SK-N-SH (cell line): ENCODE results near the gene WWTR1. TPM values are rescaled to one million over a fixed set of nuclear protein-coding genes. Genes with fewer than 3 reads are reported as not detected.
A peak's percentile ranks its signal among the peaks of the same experiment; 100 is the strongest.

Experiments used
- CTCF ChIA-PET: fragments of 300-600, 350-600 bp; formaldehyde crosslinking; extraction: SDS; loops from one replicate; lab custom pipeline; 2021; lab: Yijun Ruan, JAX
- POLR2A ChIA-PET: fragments of 350-600 bp; sonication (Branson Sonifier 250); formaldehyde crosslinking; extraction: SDS; loops from one replicate; lab custom pipeline; 2020; ENCODE audit warnings: antibody characterized with exemption, inconsistent platforms; lab: Yijun Ruan, JAX
- DNase-seq: peaks from one replicate; pipeline ENCODE4 v3.0.0; 2012
- H2AFZ ChIP-seq: fragments of 200-600 bp; sonication (generic); 2 replicates; pipeline ENCODE4 v1.8.1; 2016; ENCODE audit warnings: antibody characterized with exemption, mild to moderate bottlenecking, low read depth
- H3F3A ChIP-seq: fragments of 200-600 bp; sonication (generic); replicated peaks from 2 replicates; pipeline ENCODE3; 2016; ENCODE audit warnings: antibody characterized with exemption, mild to moderate bottlenecking; ENCODE audit not compliant: insufficient read depth
- H3K27ac ChIP-seq, 2 experiments: fragments of 200-500 bp in 1 of 2; fragments of 200-600 bp in 1 of 2; sonication (Bioruptor generic) in 1 of 2; sonication (generic), shearing (Covaris generic) in 1 of 2; 2 replicates each; pipeline versions ENCODE4 v1.5.1 to v1.6.1; 2014 to 2016; ENCODE audit warnings: low read depth in 2 of 2, inconsistent platforms in 1 of 2, low read length in 1 of 2, mild to moderate bottlenecking in 1 of 2, mixed read lengths in 1 of 2
- H3K27me3 ChIP-seq: fragments of 200-600 bp; sonication (generic), shearing (Covaris generic); 2 replicates; pipeline ENCODE4 v1.6.1; 2016; ENCODE audit warnings: mixed run types; ENCODE audit not compliant: insufficient read depth
- H3K36me3 ChIP-seq, 2 experiments: fragments of 200-500 bp in 1 of 2; fragments of 200-600 bp in 1 of 2; sonication (Bioruptor generic) in 1 of 2; sonication (generic) in 1 of 2; replicated peaks in 1 of 2; 2 replicates each; pipeline versions ENCODE3 to v1.5.1; 2014 to 2016; ENCODE audit warnings: low read length in 1 of 2, mild to moderate bottlenecking in 1 of 2; ENCODE audit not compliant: insufficient read depth in 2 of 2, control insufficient read depth in 1 of 2
- H3K4me1 ChIP-seq, 2 experiments: fragments of 200-500 bp in 1 of 2; fragments of 200-600 bp in 1 of 2; sonication (Bioruptor generic) in 1 of 2; sonication (generic), shearing (Covaris generic) in 1 of 2; 2 replicates each; pipeline versions ENCODE4 v1.5.1 to v1.6.1; 2014 to 2016; ENCODE audit warnings: low read depth in 1 of 2, low read length in 1 of 2, mixed run types in 1 of 2; ENCODE audit not compliant: insufficient read depth in 2 of 2, control insufficient read depth in 1 of 2
- H3K4me2 ChIP-seq: fragments of 200-600 bp; sonication (generic), shearing (Covaris generic); 2 replicates; pipeline ENCODE4 v1.6.1; 2017; ENCODE audit warnings: mixed run types
- H3K4me3 ChIP-seq, 2 experiments: fragments of 200-500 bp in 1 of 2; fragments of 200-600 bp in 1 of 2; sonication (Bioruptor generic) in 1 of 2; sonication (generic), shearing (Covaris generic) in 1 of 2; 2 replicates each; pipeline versions ENCODE4 v1.5.1 to v1.8.1; 2014 to 2016; ENCODE audit warnings: low read depth in 2 of 2, inconsistent platforms in 1 of 2, low read length in 1 of 2, mild to moderate bottlenecking in 1 of 2, mixed read lengths in 1 of 2, moderate library complexity in 1 of 2
- H3K79me2 ChIP-seq: fragments of 200-600 bp; sonication (generic); 2 replicates; pipeline ENCODE4 v1.8.1; 2017; ENCODE audit warnings: mild to moderate bottlenecking; ENCODE audit not compliant: insufficient read depth
- H3K9ac ChIP-seq: fragments of 200-600 bp; sonication (generic); 2 replicates; pipeline ENCODE4 v1.6.1; 2017; ENCODE audit warnings: mixed run types
- H3K9me2 ChIP-seq: fragments of 200-600 bp; sonication (generic); 2 replicates; pipeline ENCODE4 v1.6.1; 2017; ENCODE audit warnings: mixed run types
- H3K9me3 ChIP-seq: fragments of 200-600 bp; sonication (generic); 2 replicates; pipeline ENCODE4 v1.6.1; 2017; ENCODE audit warnings: mixed run types, mild to moderate bottlenecking, moderate library complexity
- H4K20me1 ChIP-seq: fragments of 200-600 bp; sonication (generic); 2 replicates; pipeline ENCODE4 v1.6.1; 2017; ENCODE audit warnings: mild to moderate bottlenecking, mixed run types; ENCODE audit not compliant: insufficient read depth
- ELF1 ChIP-seq: IDR thresholded peaks from 2 replicates; pipeline ENCODE4 v1.4.0; 2012
- EP300 ChIP-seq, 2 experiments: IDR thresholded peaks; 2 replicates each; pipeline versions ENCODE4 v1.4.0 to v1.6.1; 2012; ENCODE audit warnings: borderline replicate concordance in 1 of 2, low read depth in 1 of 2, low read length in 1 of 2
- FOXM1 ChIP-seq: IDR thresholded peaks from 2 replicates; pipeline ENCODE4 v1.4.0; 2012; ENCODE audit warnings: low read depth, mild to moderate bottlenecking
- GATA2 ChIP-seq: sonication (generic); formaldehyde crosslinking; IDR thresholded peaks from 2 replicates; pipeline ENCODE4 v1.5.0; 2020; ENCODE audit warnings: mild to moderate bottlenecking, missing genetic modification reagents
- MAX ChIP-seq: IDR thresholded peaks from 2 replicates; pipeline ENCODE4 v1.4.0; 2012; ENCODE audit warnings: low read depth
- NFIC ChIP-seq: IDR thresholded peaks from 2 replicates; pipeline ENCODE4 v1.4.0; 2012; ENCODE audit warnings: borderline replicate concordance
- NRF1 ChIP-seq: IDR thresholded peaks from 2 replicates; pipeline ENCODE4 v1.6.1; 2012; ENCODE audit warnings: low read depth, mild to moderate bottlenecking, low read length
- PBX3 ChIP-seq: IDR thresholded peaks from 2 replicates; pipeline ENCODE4; 2012
- RAD21 ChIP-seq: IDR thresholded peaks from 2 replicates; pipeline ENCODE4 v1.6.1; 2012; ENCODE audit warnings: mild to moderate bottlenecking, low read length
- RFX5 ChIP-seq: IDR thresholded peaks from 2 replicates; pipeline ENCODE4 v1.6.1; 2012; ENCODE audit warnings: mild to moderate bottlenecking, improper control_type of control experiment, low read length
- RXRA ChIP-seq: IDR thresholded peaks from 2 replicates; pipeline ENCODE4 v1.4.0; 2012; ENCODE audit warnings: low read depth, mild to moderate bottlenecking, borderline replicate concordance
- SIN3A ChIP-seq: IDR thresholded peaks from 2 replicates; pipeline ENCODE4 v1.6.1; 2012; ENCODE audit warnings: low read depth, mild to moderate bottlenecking, low read length, moderate library complexity, borderline replicate concordance
- TCF12 ChIP-seq: IDR thresholded peaks from 2 replicates; pipeline ENCODE4 v1.4.0; 2012
- USF1 ChIP-seq: IDR thresholded peaks from 2 replicates; pipeline ENCODE4 v1.4.0; 2012; ENCODE audit warnings: low read depth, borderline replicate concordance
- YY1 ChIP-seq: IDR thresholded peaks from 2 replicates; pipeline ENCODE4 v1.4.0; 2012; ENCODE audit warnings: low read depth, mild to moderate bottlenecking
- ZBTB33 ChIP-seq: IDR thresholded peaks from 2 replicates; pipeline ENCODE4 v1.4.0; 2012; ENCODE audit warnings: low read depth, borderline replicate concordance
- WGBS: methylation state at CpG from one replicate; pipeline ENCODE4 v1.1.6; 2017; ENCODE audit warnings: low lambda C conversion rate; 5-methylcytosine and 5-hydroxymethylcytosine counted together
- polyA plus RNA-seq, 3 experiments: library from polyadenylated mRNA; depleted of rRNA; stranded (reverse); fragments of >200 nt; gene quantifications; 2 replicates each; pipeline ENCODE4 v1.2.3, GENCODE V29; 2012
- TF ChIP-seq, protein P1 (sequence below): fragments of 150-350 bp; IDR thresholded peaks from 2 replicates; pipeline ENCODE4 v1.6.1; 2017; ENCODE audit warnings: antibody characterized with exemption, low read length, low read depth, borderline replicate concordance
- TF ChIP-seq, protein P2 (sequence below): fragments of 200-600 bp; sonication (generic); IDR thresholded peaks from 2 replicates; pipeline ENCODE4 v1.6.1; 2017; ENCODE audit warnings: antibody characterized with exemption, mild to moderate bottlenecking, moderate library complexity
- TF ChIP-seq, protein P3 (sequence below): IDR thresholded peaks from 2 replicates; pipeline ENCODE4 v1.6.1; 2012; ENCODE audit warnings: mild to moderate bottlenecking, low read depth, low read length, moderate library complexity

Gene WWTR1
- polyA plus RNA-seq, 1 of the 3 experiments (the other 2 are of a cell fraction): 60.6 TPM

GRCh38 chr3:149596134-149596770 is 61.6 kb downstream of the WWTR1 start (continued):
- TF ChIP-seq SIN3A (peak; percentile 49; the same call in 1 of the 2 replicates), RXRA (peak; percentile 21; the same call in 1 of the 2 replicates), RFX5 (no peak), RAD21 (no peak), ZBTB33 (no peak), YY1 (no peak), NFIC (peak; percentile 93), ELF1 (no peak), EP300 (IDR thresholded peaks at IDR 0.05; ENCODE audit: borderline replicate concordance in 1 of 2, low read depth in 1 of 2, low read length in 1 of 2) (peak in 1 of 2 experiments; percentile 75; a peak in 1 of 4 replicates), FOXM1 (no peak)
- TF ChIP-seq, all 33 proteins: peak for 9

GRCh38 chr3:149593418-149594160 is 64.2 kb downstream of the WWTR1 start:
- Histone ChIP-seq H3K4me3 (no peak overlapping the region), H3K4me1 (peaks cover 4 to 33% of the 10 kb centered on the region in 2 experiments; a peak in 2 of 4 replicates), H4K20me1 (no peaks in the 10 kb centered on the region), H3F3A (peaks cover 41% of the 10 kb centered on the region), H3K9me2 (no peaks in the 10 kb centered on the region), H2AFZ (no peak overlapping the region), H3K36me3 (peaks cover 0 to 7% of the 10 kb centered on the region in 2 experiments), H3K9ac (no peak overlapping the region), H3K79me2 (peaks cover 88% of the 10 kb centered on the region), H3K4me2 (no peak overlapping the region), H3K27me3 (no peaks in the 10 kb centered on the region), H3K9me3 (no peaks in the 10 kb centered on the region), H3K27ac (no peak overlapping the region)
- 94% methylated on average over 8 of the region's 8 CpGs for WGBS
- ChIA-PET CTCF (no interaction called here), POLR2A (no interaction called here)
- DNase-seq: no peak
- no peak for TF ChIP-seq YY1
- TF ChIP-seq NRF1: no peak
- TF ChIP-seq USF1: no peak
- no peak for TF ChIP-seq FOXM1
- no peak for TF ChIP-seq EP300 (IDR thresholded peaks at IDR 0.05; ENCODE audit: borderline replicate concordance in 1 of 2, low read depth in 1 of 2, low read length in 1 of 2)
- no peak for TF ChIP-seq TCF12
- TF ChIP-seq MAX: no peak
- TF ChIP-seq, protein P1, sequence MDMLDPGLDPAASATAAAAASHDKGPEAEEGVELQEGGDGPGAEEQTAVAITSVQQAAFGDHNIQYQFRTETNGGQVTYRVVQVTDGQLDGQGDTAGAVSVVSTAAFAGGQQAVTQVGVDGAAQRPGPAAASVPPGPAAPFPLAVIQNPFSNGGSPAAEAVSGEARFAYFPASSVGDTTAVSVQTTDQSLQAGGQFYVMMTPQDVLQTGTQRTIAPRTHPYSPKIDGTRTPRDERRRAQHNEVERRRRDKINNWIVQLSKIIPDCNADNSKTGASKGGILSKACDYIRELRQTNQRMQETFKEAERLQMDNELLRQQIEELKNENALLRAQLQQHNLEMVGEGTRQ: no peak
- no peak for TF ChIP-seq GATA2 (CRISPR knock-in tag)
- TF ChIP-seq PBX3: no peak
- TF ChIP-seq, protein P2, sequence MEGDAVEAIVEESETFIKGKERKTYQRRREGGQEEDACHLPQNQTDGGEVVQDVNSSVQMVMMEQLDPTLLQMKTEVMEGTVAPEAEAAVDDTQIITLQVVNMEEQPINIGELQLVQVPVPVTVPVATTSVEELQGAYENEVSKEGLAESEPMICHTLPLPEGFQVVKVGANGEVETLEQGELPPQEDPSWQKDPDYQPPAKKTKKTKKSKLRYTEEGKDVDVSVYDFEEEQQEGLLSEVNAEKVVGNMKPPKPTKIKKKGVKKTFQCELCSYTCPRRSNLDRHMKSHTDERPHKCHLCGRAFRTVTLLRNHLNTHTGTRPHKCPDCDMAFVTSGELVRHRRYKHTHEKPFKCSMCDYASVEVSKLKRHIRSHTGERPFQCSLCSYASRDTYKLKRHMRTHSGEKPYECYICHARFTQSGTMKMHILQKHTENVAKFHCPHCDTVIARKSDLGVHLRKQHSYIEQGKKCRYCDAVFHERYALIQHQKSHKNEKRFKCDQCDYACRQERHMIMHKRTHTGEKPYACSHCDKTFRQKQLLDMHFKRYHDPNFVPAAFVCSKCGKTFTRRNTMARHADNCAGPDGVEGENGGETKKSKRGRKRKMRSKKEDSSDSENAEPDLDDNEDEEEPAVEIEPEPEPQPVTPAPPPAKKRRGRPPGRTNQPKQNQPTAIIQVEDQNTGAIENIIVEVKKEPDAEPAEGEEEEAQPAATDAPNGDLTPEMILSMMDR: no peak
- TF ChIP-seq, protein P3, sequence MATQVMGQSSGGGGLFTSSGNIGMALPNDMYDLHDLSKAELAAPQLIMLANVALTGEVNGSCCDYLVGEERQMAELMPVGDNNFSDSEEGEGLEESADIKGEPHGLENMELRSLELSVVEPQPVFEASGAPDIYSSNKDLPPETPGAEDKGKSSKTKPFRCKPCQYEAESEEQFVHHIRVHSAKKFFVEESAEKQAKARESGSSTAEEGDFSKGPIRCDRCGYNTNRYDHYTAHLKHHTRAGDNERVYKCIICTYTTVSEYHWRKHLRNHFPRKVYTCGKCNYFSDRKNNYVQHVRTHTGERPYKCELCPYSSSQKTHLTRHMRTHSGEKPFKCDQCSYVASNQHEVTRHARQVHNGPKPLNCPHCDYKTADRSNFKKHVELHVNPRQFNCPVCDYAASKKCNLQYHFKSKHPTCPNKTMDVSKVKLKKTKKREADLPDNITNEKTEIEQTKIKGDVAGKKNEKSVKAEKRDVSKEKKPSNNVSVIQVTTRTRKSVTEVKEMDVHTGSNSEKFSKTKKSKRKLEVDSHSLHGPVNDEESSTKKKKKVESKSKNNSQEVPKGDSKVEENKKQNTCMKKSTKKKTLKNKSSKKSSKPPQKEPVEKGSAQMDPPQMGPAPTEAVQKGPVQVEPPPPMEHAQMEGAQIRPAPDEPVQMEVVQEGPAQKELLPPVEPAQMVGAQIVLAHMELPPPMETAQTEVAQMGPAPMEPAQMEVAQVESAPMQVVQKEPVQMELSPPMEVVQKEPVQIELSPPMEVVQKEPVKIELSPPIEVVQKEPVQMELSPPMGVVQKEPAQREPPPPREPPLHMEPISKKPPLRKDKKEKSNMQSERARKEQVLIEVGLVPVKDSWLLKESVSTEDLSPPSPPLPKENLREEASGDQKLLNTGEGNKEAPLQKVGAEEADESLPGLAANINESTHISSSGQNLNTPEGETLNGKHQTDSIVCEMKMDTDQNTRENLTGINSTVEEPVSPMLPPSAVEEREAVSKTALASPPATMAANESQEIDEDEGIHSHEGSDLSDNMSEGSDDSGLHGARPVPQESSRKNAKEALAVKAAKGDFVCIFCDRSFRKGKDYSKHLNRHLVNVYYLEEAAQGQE: no peak
- no peak for TF ChIP-seq RFX5
